ENCODE measurements around the gene EI24. TPM values are rescaled to one million over a fixed set of nuclear protein-coding genes. Genes with fewer than 3 reads are reported as not detected.
"Not testable (repeated sequence)": the region's sequence is repeated elsewhere in the genome, so short reads cannot be mapped to it uniquely, and the experiment has no call there.

Gene EI24
- total RNA-seq, 1 donor from 2014 or later: 58.1 TPM

- DNase-seq (ENCODE audit: missing footprints) (no peak), ATAC-seq (no peak)
- intact Hi-C loops (cut with DNase I): no loop called here
Observed at GRCh38 chr11:125570952-125571351, 1.7 kb downstream of the EI24 start.

GRCh38 chr11:125572916-125573315, 3.6 kb downstream of the EI24 start:
- no peak for DNase-seq (ENCODE audit: missing footprints)
- intact Hi-C loops (cut with DNase I): no loop called here
- ATAC-seq: no peak

GRCh38 chr11:125577181-125577580, 7.9 kb downstream of the EI24 start:
- ATAC-seq; DNase-seq (ENCODE audit: missing footprints); intact Hi-C loops (cut with DNase I): not testable (repeated sequence)

GRCh38 chr11:125578783-125579182, 9.5 kb downstream of the EI24 start:
- no peak for ATAC-seq
- intact Hi-C loops (cut with DNase I): no loop called here
- no peak for DNase-seq (ENCODE audit: missing footprints)

GRCh38 chr11:125579811-125580210, 10.5 kb downstream of the EI24 start:
- no peak for DNase-seq (ENCODE audit: missing footprints)
- intact Hi-C loops (cut with DNase I): no loop called here
- no peak for ATAC-seq

GRCh38 chr11:125583496-125583895, 14.2 kb downstream of the EI24 start:
- DNase-seq (ENCODE audit: missing footprints): no peak
- no peak for ATAC-seq
- intact Hi-C loops (cut with DNase I): no loop called here

GRCh38 chr11:125585487-125585886, 16.2 kb downstream of the EI24 start:
- intact Hi-C loops (cut with DNase I): no loop called here
- no peak for ATAC-seq

GRCh38 chr11:125586623-125587022, 17.3 kb downstream of the EI24 start:
- no peak for DNase-seq (ENCODE audit: missing footprints)
- intact Hi-C loops (cut with DNase I): no loop called here
- ATAC-seq: no peak

More at GRCh38 chr11:125585487-125585886, 16.2 kb downstream of the EI24 start:
- no peak for DNase-seq (ENCODE audit: missing footprints)

- no peak for DNase-seq (ENCODE audit: missing footprints)
Observed at GRCh38 chr11:125587480-125587879, 18.2 kb downstream of the EI24 start.

GRCh38 chr11:125588505-125588904, 19.2 kb downstream of the EI24 start:
- DNase-seq (ENCODE audit: missing footprints): no peak
- intact Hi-C loops (cut with DNase I): no loop called here
- ATAC-seq: no peak

More at GRCh38 chr11:125587480-125587879, 18.2 kb downstream of the EI24 start:
- ATAC-seq: no peak
- intact Hi-C loops (cut with DNase I): no loop called here

- intact Hi-C loops (cut with DNase I): loop anchor here (1.0 to 10.0 kb wide), 3 partner anchors 22 to 293 kb away; partner anchors contain the start of genes CHEK1, EI24 and HYLS1
- DNase-seq (ENCODE audit: missing footprints): no peak
- peak; percentile 21 for ATAC-seq
Observed at GRCh38 chr11:125591649-125592304, 22.5 kb downstream of the EI24 start.

- peak; percentile 100 for DNase-seq (ENCODE audit: missing footprints)
- intact Hi-C loops (cut with DNase I): loop anchor here (1.0 to 10.0 kb wide), 3 partner anchors 23 to 292 kb away; partner anchors contain the start of genes CHEK1, EI24 and HYLS1
- peak; percentile 99 for ATAC-seq
Observed at GRCh38 chr11:125592305-125593113, 23.2 kb downstream of the EI24 start, which contains the start of gene STT3A. STT3A (plus strand) TSS chr11:125592852; CDS start chr11:125595916, 3,064 bp downstream.

- ATAC-seq: peak; percentile 1
- DNase-seq (ENCODE audit: missing footprints): no peak
- intact Hi-C loops (cut with DNase I): loop anchor here (5.0 to 10.0 kb wide), 2 partner anchors 34 to 292 kb away; partner anchors contain the start of genes CHEK1 and HYLS1
Observed at GRCh38 chr11:125593114-125593820, 24.0 kb downstream of the EI24 start.

GRCh38 chr11:125594958-125595357, 25.7 kb downstream of the EI24 start:
- ATAC-seq (no peak), DNase-seq (ENCODE audit: missing footprints) (no peak)
- intact Hi-C loops (cut with DNase I): loop anchor here (5.0 to 10.0 kb wide), 2 partner anchors 32 to 290 kb away; partner anchors contain the start of genes CHEK1 and HYLS1

- ATAC-seq (no peak), DNase-seq (ENCODE audit: missing footprints) (no peak)
- intact Hi-C loops (cut with DNase I): no loop called here
Observed at GRCh38 chr11:125600663-125601062, 31.4 kb downstream of the EI24 start.

- DNase-seq (ENCODE audit: missing footprints): no peak
- intact Hi-C loops (cut with DNase I): no loop called here
- ATAC-seq: no peak
Observed at GRCh38 chr11:125603207-125603606, 33.9 kb downstream of the EI24 start.

- no peak for DNase-seq (ENCODE audit: missing footprints)
- intact Hi-C loops (cut with DNase I): no loop called here
- ATAC-seq: no peak
Observed at GRCh38 chr11:125605417-125605816, 36.1 kb downstream of the EI24 start.

- intact Hi-C loops (cut with DNase I): no loop called here
- ATAC-seq: no peak
- DNase-seq (ENCODE audit: missing footprints): no peak
Observed at GRCh38 chr11:125609545-125609944, 40.3 kb downstream of the EI24 start.

- intact Hi-C loops (cut with DNase I): no loop called here
- ATAC-seq: no peak
- no peak for DNase-seq (ENCODE audit: missing footprints)
Observed at GRCh38 chr11:125618383-125618782, 49.1 kb downstream of the EI24 start.

Data from Right ventricle myocardium inferior (tissue), 1 donor.